Measurements from ENCODE around the gene NTM.

GRCh38 chr11:131663405-131664200, 293.2 kb downstream of the NTM start:
- TF ChIP-seq POLR2A (IDR thresholded peaks at IDR 0.05; ENCODE audit: low read depth, low read length): no peak
- TF ChIP-seq TAF1 (IDR thresholded peaks at IDR 0.05; ENCODE audit: low read depth, low read length): no peak
- TF ChIP-seq POLR2AphosphoS5 (IDR thresholded peaks at IDR 0.05; ENCODE audit: low read depth, low read length): no peak
- TF ChIP-seq PAX5 (IDR thresholded peaks at IDR 0.05; ENCODE audit: insufficient read depth, low read length, severe bottlenecking): no peak
- TF ChIP-seq SPI1 (IDR thresholded peaks at IDR 0.05; ENCODE audit: low read depth, low read length): no peak

All from GM12891 (cell line).